K562 (cell line): ENCODE data around the gene GPHA2. TPM values are rescaled to one million over a fixed set of nuclear protein-coding genes. Genes with fewer than 3 reads are reported as not detected.

Source experiments
- CCAR2 ChIP-seq: fragments of 200-400 bp; formaldehyde crosslinking; IDR thresholded peaks from 2 replicates; pipeline ENCODE4 v1.6.1; 2017; ENCODE audit warnings: mild to moderate bottlenecking, low read depth, low read length
- GTF2A2 ChIP-seq: IDR thresholded peaks from 2 replicates; pipeline ENCODE4 v1.6.1; 2016; ENCODE audit warnings: mild to moderate bottlenecking, missing genetic modification characterization, missing compliant biosample characterization
- L3MBTL2 ChIP-seq: fragments of 450-650 bp; IDR thresholded peaks from 2 replicates; pipeline ENCODE4 v1.6.1; 2016; ENCODE audit warnings: mild to moderate bottlenecking, moderate library complexity
- MAFK ChIP-seq: IDR thresholded peaks from 2 replicates; pipeline ENCODE4 v1.6.1; 2011; ENCODE audit warnings: low read length, improper control_type of control experiment
- NFIX ChIP-seq: fragments of 250-450 bp; sonication (Bioruptor Pico); IDR thresholded peaks from 2 replicates; pipeline ENCODE4 v1.4.0; 2020; ENCODE audit warnings: low read depth, mild to moderate bottlenecking, moderate library complexity
- NR0B1 ChIP-seq: fragments of 450-650 bp; IDR thresholded peaks from one replicate; pipeline ENCODE4 v1.6.1; 2018; ENCODE audit warnings: mild to moderate bottlenecking, moderate library complexity; ENCODE audit not compliant: partially characterized antibody
- POLR3G ChIP-seq: IDR thresholded peaks from 2 replicates; pipeline ENCODE4 v1.6.1; 2011; ENCODE audit not compliant: insufficient read length, insufficient replicate concordance; ENCODE audit errors: extremely low read depth
- SIRT6 ChIP-seq: IDR thresholded peaks from one replicate; pipeline ENCODE4 v1.6.1; 2012; ENCODE audit warnings: low read depth, mild to moderate bottlenecking, control low read depth, inconsistent platforms, low read length, moderate library complexity
- SPI1 ChIP-seq: IDR thresholded peaks from 2 replicates; pipeline ENCODE4 v1.6.1; 2011; ENCODE audit warnings: low read depth, low read length, control low read depth, borderline replicate concordance
- ZNF561 ChIP-seq: fragments of 450-650 bp; formaldehyde crosslinking; conservative IDR thresholded peaks from 2 replicates; pipeline ENCODE4 v1.4.0; 2020; ENCODE audit warnings: mild to moderate bottlenecking, moderate library complexity
- polyA plus RNA-seq, 8 experiments: library from polyadenylated mRNA; depleted of rRNA in 4 of 8; stranded (reverse) in 5 of 8; unstranded in 3 of 8; fragments of >200 nt; fragmentation: Nextera tagmentation in 2 of 8; fragmentation: Illumina TruSeq in 1 of 8; extraction: Ambion mirVana in 2 of 8; extraction: Trizol in 1 of 8; gene quantifications; 2 replicates each; pipeline versions ENCODE4 v1.2.1 to v1.2.3, GENCODE V29; 2011 to 2014; ENCODE audit warnings: inconsistent platforms in 1 of 8, missing spikeins in 1 of 8
- total RNA-seq, 7 experiments: library from RNA; depleted of rRNA in 6 of 7; stranded (reverse); fragments of >200 nt in 6 of 7; fragmentation: Illumina TruSeq in 2 of 7; extraction: Trizol in 2 of 7; gene quantifications; 2 replicates each; pipeline versions ENCODE4 v1.2.1 to v1.2.3, GENCODE V29; 2011 to 2021; ENCODE audit warnings: low replicate concordance in 1 of 7
- TF ChIP-seq, protein P1 (sequence below): fragments of 150-350 bp; IDR thresholded peaks from 2 replicates; pipeline ENCODE4 v1.6.1; 2014; ENCODE audit warnings: low read depth, mild to moderate bottlenecking, low read length, borderline replicate concordance
- TF ChIP-seq, protein P2 (sequence below): fragments of 250-450 bp; sonication (Bioruptor Pico); IDR thresholded peaks from 2 replicates; pipeline ENCODE4 v1.9.0; 2021; ENCODE audit warnings: mild to moderate bottlenecking, inconsistent platforms
- TF ChIP-seq, protein P3 (sequence below): sonication (generic); formaldehyde crosslinking; IDR thresholded peaks from 2 replicates; pipeline ENCODE4 v1.8.0; 2022; ENCODE audit warnings: mild to moderate bottlenecking, missing genetic modification reagents

The GPHA2 gene
- total and polyA plus RNA-seq, 9 of the 15 experiments (the other 6 are each of a cell fraction or from before 2014, with no cell fraction given), result 0.17 to 0.22 TPM; not detected in 7

GRCh38 chr11:64888729-64889511, 46.8 kb downstream of the GPHA2 start (continued):
- TF ChIP-seq NFIX (CRISPR knock-in tag) (no peak), GTF2A2 (tag) (no peak), NR0B1 (no peak), CCAR2 (no peak), POLR3G (no peak), MAFK (peak; percentile 45; the same call in 1 of the 2 replicates), L3MBTL2 (peak; percentile 73; the same call in 1 of the 2 replicates), SIRT6 (no peak), ZNF561 (no peak), SPI1 (0 out of 2 replicates have a peak, but pooled peaks have one; percentile 4)
- TF ChIP-seq, protein P1, sequence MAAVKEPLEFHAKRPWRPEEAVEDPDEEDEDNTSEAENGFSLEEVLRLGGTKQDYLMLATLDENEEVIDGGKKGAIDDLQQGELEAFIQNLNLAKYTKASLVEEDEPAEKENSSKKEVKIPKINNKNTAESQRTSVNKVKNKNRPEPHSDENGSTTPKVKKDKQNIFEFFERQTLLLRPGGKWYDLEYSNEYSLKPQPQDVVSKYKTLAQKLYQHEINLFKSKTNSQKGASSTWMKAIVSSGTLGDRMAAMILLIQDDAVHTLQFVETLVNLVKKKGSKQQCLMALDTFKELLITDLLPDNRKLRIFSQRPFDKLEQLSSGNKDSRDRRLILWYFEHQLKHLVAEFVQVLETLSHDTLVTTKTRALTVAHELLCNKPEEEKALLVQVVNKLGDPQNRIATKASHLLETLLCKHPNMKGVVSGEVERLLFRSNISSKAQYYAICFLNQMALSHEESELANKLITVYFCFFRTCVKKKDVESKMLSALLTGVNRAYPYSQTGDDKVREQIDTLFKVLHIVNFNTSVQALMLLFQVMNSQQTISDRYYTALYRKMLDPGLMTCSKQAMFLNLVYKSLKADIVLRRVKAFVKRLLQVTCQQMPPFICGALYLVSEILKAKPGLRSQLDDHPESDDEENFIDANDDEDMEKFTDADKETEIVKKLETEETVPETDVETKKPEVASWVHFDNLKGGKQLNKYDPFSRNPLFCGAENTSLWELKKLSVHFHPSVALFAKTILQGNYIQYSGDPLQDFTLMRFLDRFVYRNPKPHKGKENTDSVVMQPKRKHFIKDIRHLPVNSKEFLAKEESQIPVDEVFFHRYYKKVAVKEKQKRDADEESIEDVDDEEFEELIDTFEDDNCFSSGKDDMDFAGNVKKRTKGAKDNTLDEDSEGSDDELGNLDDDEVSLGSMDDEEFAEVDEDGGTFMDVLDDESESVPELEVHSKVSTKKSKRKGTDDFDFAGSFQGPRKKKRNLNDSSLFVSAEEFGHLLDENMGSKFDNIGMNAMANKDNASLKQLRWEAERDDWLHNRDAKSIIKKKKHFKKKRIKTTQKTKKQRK, result no peak
- TF ChIP-seq, protein P2, sequence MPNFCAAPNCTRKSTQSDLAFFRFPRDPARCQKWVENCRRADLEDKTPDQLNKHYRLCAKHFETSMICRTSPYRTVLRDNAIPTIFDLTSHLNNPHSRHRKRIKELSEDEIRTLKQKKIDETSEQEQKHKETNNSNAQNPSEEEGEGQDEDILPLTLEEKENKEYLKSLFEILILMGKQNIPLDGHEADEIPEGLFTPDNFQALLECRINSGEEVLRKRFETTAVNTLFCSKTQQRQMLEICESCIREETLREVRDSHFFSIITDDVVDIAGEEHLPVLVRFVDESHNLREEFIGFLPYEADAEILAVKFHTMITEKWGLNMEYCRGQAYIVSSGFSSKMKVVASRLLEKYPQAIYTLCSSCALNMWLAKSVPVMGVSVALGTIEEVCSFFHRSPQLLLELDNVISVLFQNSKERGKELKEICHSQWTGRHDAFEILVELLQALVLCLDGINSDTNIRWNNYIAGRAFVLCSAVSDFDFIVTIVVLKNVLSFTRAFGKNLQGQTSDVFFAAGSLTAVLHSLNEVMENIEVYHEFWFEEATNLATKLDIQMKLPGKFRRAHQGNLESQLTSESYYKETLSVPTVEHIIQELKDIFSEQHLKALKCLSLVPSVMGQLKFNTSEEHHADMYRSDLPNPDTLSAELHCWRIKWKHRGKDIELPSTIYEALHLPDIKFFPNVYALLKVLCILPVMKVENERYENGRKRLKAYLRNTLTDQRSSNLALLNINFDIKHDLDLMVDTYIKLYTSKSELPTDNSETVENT, result 0 out of 2 replicates have a peak, but pooled peaks have one; percentile 36
- TF ChIP-seq, protein P3, sequence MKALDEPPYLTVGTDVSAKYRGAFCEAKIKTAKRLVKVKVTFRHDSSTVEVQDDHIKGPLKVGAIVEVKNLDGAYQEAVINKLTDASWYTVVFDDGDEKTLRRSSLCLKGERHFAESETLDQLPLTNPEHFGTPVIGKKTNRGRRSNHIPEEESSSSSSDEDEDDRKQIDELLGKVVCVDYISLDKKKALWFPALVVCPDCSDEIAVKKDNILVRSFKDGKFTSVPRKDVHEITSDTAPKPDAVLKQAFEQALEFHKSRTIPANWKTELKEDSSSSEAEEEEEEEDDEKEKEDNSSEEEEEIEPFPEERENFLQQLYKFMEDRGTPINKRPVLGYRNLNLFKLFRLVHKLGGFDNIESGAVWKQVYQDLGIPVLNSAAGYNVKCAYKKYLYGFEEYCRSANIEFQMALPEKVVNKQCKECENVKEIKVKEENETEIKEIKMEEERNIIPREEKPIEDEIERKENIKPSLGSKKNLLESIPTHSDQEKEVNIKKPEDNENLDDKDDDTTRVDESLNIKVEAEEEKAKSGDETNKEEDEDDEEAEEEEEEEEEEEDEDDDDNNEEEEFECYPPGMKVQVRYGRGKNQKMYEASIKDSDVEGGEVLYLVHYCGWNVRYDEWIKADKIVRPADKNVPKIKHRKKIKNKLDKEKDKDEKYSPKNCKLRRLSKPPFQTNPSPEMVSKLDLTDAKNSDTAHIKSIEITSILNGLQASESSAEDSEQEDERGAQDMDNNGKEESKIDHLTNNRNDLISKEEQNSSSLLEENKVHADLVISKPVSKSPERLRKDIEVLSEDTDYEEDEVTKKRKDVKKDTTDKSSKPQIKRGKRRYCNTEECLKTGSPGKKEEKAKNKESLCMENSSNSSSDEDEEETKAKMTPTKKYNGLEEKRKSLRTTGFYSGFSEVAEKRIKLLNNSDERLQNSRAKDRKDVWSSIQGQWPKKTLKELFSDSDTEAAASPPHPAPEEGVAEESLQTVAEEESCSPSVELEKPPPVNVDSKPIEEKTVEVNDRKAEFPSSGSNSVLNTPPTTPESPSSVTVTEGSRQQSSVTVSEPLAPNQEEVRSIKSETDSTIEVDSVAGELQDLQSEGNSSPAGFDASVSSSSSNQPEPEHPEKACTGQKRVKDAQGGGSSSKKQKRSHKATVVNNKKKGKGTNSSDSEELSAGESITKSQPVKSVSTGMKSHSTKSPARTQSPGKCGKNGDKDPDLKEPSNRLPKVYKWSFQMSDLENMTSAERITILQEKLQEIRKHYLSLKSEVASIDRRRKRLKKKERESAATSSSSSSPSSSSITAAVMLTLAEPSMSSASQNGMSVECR, result no peak
